Psoas muscle (tissue), 8 donors: ENCODE data around the gene MAP3K5. TPM values are rescaled to one million over a fixed set of nuclear protein-coding genes. Genes with fewer than 3 reads are reported as not detected.

Source experiments
- ATAC-seq, 4 donors: fragments of 200-7000 bp; cut with Tn5 transposase; one replicate each; pipeline ENCODE4 v1.9.1; 2020; ENCODE audit warnings: moderate library complexity in 3 of 4, mild to moderate bottlenecking in 2 of 4
- DNase-seq, 2 donors: peaks; one replicate each; pipeline ENCODE4 v3.0.0-alpha.2; 2020
- H3K27ac ChIP-seq: fragments of 200-600 bp; one replicate; pipeline ENCODE4 v1.8.0; 2022
- H3K27me3 ChIP-seq, 3 donors: fragments of 200-600 bp in 1 of 3; one replicate each; pipeline versions ENCODE4 v1.6.1 to v1.8.0; 2013 to 2022; ENCODE audit warnings: low read length in 2 of 3, mild to moderate bottlenecking in 2 of 3, moderate library complexity in 1 of 3; ENCODE audit not compliant: insufficient read depth in 3 of 3
- H3K36me3 ChIP-seq, 2 donors: fragments of 200-600 bp in 1 of 2; one replicate each; pipeline versions ENCODE4 v1.6.1 to v1.8.0; 2013 to 2022; ENCODE audit warnings: low read depth in 1 of 2, mild to moderate bottlenecking in 1 of 2, moderate library complexity in 1 of 2; ENCODE audit not compliant: insufficient read depth in 1 of 2
- H3K4me1 ChIP-seq: fragments of 200-600 bp; one replicate; pipeline ENCODE4 v1.8.0; 2022
- H3K4me3 ChIP-seq: fragments of 200-600 bp; one replicate; pipeline ENCODE4 v1.8.0; 2022; ENCODE audit warnings: mild to moderate bottlenecking
- H3K9me3 ChIP-seq: fragments of 200-600 bp; one replicate; pipeline ENCODE4 v1.8.0; 2022
- WGBS, 3 donors: extraction: QIAGEN DNeasy Blood & Tissue Kit; methylation state at CpG; one replicate each; pipeline versions ENCODE4 v1.1.6 to v1.1.7; 2013; 5-methylcytosine and 5-hydroxymethylcytosine counted together
- intact Hi-C, 2 donors: fragments of 100-400 bp; cut with DNase I; formaldehyde crosslinking; loops; one replicate each; pipeline versions ENCODE4 v1.11.0 to v1.14.2; 2022
- polyA plus RNA-seq, 3 donors: library from polyadenylated mRNA; stranded (reverse); fragments of 200-250 nt; gene quantifications; one replicate each; pipeline ENCODE4 v1.2.3, GENCODE V29; 2013
- total RNA-seq, 4 donors: library from RNA; stranded (reverse); fragmentation: NEBNext Ultra II Directional in 2 of 4; extraction: Animal tissue kit (Norgen Biotek cat#: 25700) in 2 of 4; gene quantifications; one replicate each; pipeline versions ENCODE4 v1.2.1 to v1.2.4, GENCODE V29; 2021 to 2023
- TF ChIP-seq, protein P1 (sequence below): fragments of 200-600 bp; IDR thresholded peaks from one replicate; pipeline ENCODE4 v1.8.0; 2022; ENCODE audit warnings: antibody characterized with exemption
- donor health status: healthy with polysubstance abuse.
- donor health status: DM: no; HTN: no; CAD: no; lungs with moderate emphysema.
- donor health status: Bipolar disorder and iron deficiency.
- donor health status: healthy.
- donor health status: DM: yes; HTN: yes; CAD: no.
- donor health status: DM: no; HTN: no; CAD: no.
- donor health status: DM: no; HTN: no; CAD: no.
- donor health status: DM: yes; HTN: yes; CAD: no.

MAP3K5 gene
- total and polyA plus RNA-seq, 7 donors: 0.91 to 8.3 (median 3.8) TPM

DNA sequence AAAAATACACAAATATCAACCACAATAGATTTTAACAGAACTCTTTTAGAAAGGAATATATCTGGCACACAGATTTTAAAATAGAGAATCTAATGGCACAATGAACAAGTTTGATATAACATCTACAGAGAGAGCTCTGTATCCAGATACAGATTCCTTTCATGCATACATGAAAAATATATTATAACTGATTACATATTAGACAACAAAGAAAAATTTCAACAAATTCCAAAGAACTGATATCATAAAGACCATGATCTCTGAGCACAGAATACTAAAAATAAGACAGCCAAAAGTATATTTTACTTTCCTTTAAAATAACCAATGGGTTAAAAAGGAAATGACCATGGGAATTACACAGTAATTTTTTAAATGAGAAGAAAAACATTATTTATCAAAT lies 167.9 kb downstream of the MAP3K5 start:
- no peaks in the 10 kb centered on the region for H3K9me3 ChIP-seq
- H3K27ac ChIP-seq: no peak overlapping the region
- H3K4me1 ChIP-seq: no peaks in the 10 kb centered on the region
- no peak overlapping the region for H3K4me3 ChIP-seq
- H3K36me3 ChIP-seq: peaks cover 3 to 7% of the 10 kb centered on the region in 2 donors
- no peak for DNase-seq
- intact Hi-C loops: no loop called here
- no peak for ATAC-seq
- H3K27me3 ChIP-seq: no peaks in the 10 kb centered on the region
- TF ChIP-seq, protein P1, sequence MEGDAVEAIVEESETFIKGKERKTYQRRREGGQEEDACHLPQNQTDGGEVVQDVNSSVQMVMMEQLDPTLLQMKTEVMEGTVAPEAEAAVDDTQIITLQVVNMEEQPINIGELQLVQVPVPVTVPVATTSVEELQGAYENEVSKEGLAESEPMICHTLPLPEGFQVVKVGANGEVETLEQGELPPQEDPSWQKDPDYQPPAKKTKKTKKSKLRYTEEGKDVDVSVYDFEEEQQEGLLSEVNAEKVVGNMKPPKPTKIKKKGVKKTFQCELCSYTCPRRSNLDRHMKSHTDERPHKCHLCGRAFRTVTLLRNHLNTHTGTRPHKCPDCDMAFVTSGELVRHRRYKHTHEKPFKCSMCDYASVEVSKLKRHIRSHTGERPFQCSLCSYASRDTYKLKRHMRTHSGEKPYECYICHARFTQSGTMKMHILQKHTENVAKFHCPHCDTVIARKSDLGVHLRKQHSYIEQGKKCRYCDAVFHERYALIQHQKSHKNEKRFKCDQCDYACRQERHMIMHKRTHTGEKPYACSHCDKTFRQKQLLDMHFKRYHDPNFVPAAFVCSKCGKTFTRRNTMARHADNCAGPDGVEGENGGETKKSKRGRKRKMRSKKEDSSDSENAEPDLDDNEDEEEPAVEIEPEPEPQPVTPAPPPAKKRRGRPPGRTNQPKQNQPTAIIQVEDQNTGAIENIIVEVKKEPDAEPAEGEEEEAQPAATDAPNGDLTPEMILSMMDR: no peak

DNA sequence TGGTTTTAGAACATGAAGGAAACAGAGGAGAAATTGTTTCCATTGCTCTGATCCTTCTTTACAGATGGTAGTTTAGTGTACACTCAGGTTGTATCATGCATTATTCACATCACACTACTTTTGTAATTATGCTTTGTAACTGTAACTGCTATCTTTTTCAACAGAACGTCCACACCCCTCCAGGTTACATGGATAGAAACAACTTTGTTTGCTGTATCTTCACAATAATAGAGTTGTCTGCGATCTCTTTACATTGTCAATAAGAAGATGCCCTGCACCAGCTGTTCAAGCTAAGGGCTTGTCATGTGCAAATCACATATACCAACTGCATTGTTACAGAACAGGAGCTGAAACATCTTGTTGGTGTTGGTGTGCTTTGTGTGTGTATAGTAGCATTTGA lies 174.2 kb downstream of the MAP3K5 start:
- Histone ChIP-seq H3K9me3 (no peaks in the 10 kb centered on the region), H3K4me3 (no peak overlapping the region), H3K4me1 (no peaks in the 10 kb centered on the region), H3K27ac (no peak overlapping the region), H3K36me3 (peaks cover 3 to 15% of the 10 kb centered on the region in 2 donors), H3K27me3 (no peaks in the 10 kb centered on the region)
- ATAC-seq: no peak
- TF ChIP-seq, protein P1: no peak
- intact Hi-C loops: no loop called here
- no peak for DNase-seq
- WGBS, 3 donors: 78 to 85% (median 82%) methylated on average over 2 of the region's 2 CpGs

DNA sequence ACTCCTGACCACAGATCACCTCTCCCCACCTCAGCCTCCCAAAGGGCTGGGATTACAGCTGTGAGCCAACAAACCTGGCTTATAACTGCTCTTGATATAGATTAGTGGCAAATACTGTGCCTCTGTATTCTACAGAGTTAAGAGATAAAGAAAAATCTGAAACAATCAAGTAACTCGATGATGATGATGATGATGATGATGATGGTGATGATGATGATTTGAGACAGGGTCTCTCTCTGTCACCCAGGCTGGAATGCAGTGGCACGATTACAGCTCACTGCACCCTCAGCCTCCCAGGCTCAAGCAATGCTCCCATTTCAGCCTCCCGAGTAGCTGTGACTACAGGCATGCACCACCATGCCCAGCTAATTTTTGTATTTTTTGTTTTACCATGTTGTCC lies 175.8 kb downstream of the MAP3K5 start:
- no peak for DNase-seq
- intact Hi-C loops: no loop called here
- Histone ChIP-seq H3K27ac (no peak overlapping the region), H3K36me3 (peaks cover 0 to 9% of the 10 kb centered on the region in 2 donors), H3K4me1 (no peaks in the 10 kb centered on the region), H3K9me3 (no peaks in the 10 kb centered on the region), H3K27me3 (no peaks in the 10 kb centered on the region), H3K4me3 (no peak overlapping the region)
- TF ChIP-seq, protein P1: no peak
- no peak for ATAC-seq
- 95 to 97% (median 96%) methylated on average over 3 of the region's 3 CpGs for WGBS, 3 donors

DNA sequence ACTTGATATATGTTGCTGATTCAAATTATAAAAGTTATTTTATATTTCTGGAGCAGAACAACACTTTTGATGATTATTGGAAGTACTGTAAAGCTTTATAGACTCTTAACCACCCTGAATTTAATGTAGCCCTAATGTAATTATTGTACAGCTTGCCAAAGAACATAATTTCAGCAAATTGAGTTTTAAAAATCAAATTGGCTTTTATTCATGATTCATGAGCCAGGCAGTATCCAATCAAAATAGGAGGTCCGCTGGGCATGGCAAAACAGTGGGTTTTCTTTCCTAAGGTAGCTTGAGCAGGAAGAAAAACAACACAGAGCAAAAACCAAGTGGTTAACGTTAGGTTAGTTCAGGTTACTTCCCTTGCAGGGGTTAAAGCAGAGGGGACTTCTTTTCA lies 177.3 kb downstream of the MAP3K5 start:
- H3K27ac ChIP-seq: no peak overlapping the region
- H3K36me3 ChIP-seq: peaks cover 0 to 9% of the 10 kb centered on the region in 2 donors
- no peaks in the 10 kb centered on the region for H3K9me3 ChIP-seq
- WGBS, 3 donors: 56 to 80% (median 68%) methylated on average over 2 of the region's 2 CpGs
- TF ChIP-seq, protein P1: no peak
- no peak for ATAC-seq
- intact Hi-C loops: no loop called here
- DNase-seq: no peak
- no peaks in the 10 kb centered on the region for H3K27me3 ChIP-seq
- no peak overlapping the region for H3K4me3 ChIP-seq
- H3K4me1 ChIP-seq: no peaks in the 10 kb centered on the region

DNA sequence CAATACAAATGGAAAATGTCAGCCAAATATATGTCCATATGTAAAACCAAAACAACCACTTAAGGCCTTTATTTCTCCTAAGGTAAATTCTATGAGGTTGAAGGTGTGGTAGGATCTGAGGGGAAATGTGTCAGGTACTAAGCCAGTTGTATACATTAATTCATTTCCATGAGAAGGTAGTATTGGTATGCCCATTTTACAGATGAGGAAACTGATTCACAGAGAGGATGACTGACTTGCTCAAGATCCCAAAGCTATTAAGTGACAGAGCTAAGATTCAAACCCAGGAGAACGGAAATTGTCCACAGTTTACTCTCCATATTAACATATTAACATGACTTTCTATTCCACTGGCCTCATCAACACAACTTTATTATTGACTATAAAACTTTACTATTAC lies 177.9 kb downstream of the MAP3K5 start:
- H3K36me3 ChIP-seq: peaks cover 0 to 9% of the 10 kb centered on the region in 2 donors
- H3K27ac ChIP-seq: no peak overlapping the region
- H3K4me1 ChIP-seq: no peaks in the 10 kb centered on the region
- no peaks in the 10 kb centered on the region for H3K9me3 ChIP-seq
- TF ChIP-seq, protein P1: no peak
- intact Hi-C loops: no loop called here
- ATAC-seq (no peak), DNase-seq (no peak)
- H3K27me3 ChIP-seq: no peaks in the 10 kb centered on the region
- H3K4me3 ChIP-seq: no peak overlapping the region
- 95 to 100% (median 100%) methylated on average over 1 of the region's 1 CpG for WGBS, 3 donors
